Gastrocnemius medialis (tissue), 4 donors: Measurements from ENCODE around the gene TOR4A.

Experiments used
- CTCF ChIP-seq, 5 experiments: fragments of 450-650 bp in 3 of 5; fragments of 200-600 bp in 2 of 5; sonication (generic) in 2 of 5; IDR thresholded peaks in 4 of 5; conservative IDR thresholded peaks in 1 of 5; 1 replicate in 4 of 5; 2 replicates in 1 of 5; pipeline ENCODE4 v1.5.1; 2016 to 2019; ENCODE audit warnings: antibody characterized with exemption in 5 of 5, mild to moderate bottlenecking in 3 of 5, moderate library complexity in 3 of 5
- POLR2A ChIP-seq, 2 donors: fragments of 450-650 bp; IDR thresholded peaks; one replicate each; pipeline ENCODE4 v1.6.1; 2017; ENCODE audit warnings: antibody characterized with exemption in 2 of 2, mild to moderate bottlenecking in 2 of 2, moderate library complexity in 2 of 2

GRCh38 chr9:137237759-137238726 lies 39.5 kb upstream of the TOR4A start:
- no peak for TF ChIP-seq CTCF (IDR thresholded peaks at IDR 0.05 in 4 of 5, conservative IDR thresholded peaks at IDR 0.05 in 1 of 5)
- TF ChIP-seq POLR2A (IDR thresholded peaks at IDR 0.05), result no peak
